GM21381 (cell line): ENCODE results near the gene SHH.

Experiments
- ATAC-seq: cut with Tn5 transposase; IDR thresholded peaks from one replicate; pipeline ENCODE4 v1.9.1; 2021; ENCODE audit warnings: mild to moderate bottlenecking, moderate library complexity; ENCODE audit not compliant: unreplicated experiment

Gene SHH

GRCh38 chr7:155766966-155767916 lies 45.0 kb downstream of the SHH start:
- ATAC-seq: no peak

GRCh38 chr7:155766386-155766785 lies 45.9 kb downstream of the SHH start:
- ATAC-seq: no peak

- no peak for ATAC-seq
Observed at GRCh38 chr7:155765458-155765857, 46.8 kb downstream of the SHH start.

DNA sequence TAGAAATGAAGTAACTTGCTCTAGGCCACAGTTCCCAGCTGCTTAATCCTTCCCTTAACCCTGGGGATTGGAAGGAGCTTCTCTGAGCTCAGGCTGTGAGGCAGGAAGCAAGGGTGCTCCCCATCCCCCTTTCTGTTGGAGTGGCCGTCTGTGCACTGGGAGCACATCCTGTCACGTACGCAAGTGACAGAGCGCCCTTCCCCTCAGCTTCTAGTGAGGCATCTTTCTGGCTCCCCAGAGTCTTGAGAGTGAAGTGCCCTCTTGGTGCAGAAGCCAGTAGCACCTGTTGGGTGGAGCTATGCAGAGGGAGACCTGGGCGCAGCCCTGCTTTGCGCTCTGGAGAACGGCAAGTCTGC lies 47.8 kb downstream of the SHH start:
- ATAC-seq: peak; percentile 39

DNA sequence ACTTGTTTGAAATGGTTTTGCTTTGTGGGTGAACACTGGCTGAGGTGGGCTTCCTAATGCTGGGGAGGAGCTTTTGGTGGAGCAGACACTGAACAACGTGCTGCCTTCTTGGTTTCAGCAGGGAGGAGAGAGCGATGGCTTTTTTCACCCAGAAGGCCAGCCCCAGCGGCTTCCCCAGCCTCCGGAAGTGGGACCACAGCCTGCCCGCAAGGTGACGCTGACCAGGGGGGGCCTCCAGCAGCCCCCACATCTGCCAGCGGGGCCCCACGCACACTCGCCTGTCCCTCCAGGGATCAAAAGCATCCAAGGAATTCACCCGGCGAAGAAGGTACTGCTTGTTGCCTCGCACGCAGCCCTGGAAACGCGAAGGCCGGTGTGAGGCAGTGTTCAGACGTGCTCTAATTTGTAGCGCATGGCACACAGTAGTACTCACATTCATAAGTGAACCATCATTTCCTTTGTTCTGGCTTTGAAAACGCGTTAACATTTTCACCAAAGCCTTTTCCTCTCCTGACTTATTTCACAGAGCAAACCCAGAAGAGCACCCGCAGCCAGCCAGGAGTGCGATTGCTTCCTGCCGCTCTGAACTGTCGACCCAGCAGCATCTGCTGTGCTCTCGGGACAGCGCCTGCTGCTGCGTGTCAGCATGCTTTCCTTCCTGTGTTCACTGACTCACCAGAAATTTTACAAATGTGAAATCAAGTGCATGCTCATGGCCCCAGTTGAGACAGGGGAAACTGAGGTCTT lies 48.4 kb downstream of the SHH start:
- peak; percentile 65 for ATAC-seq

GRCh38 chr7:155763122-155763521 lies 49.1 kb downstream of the SHH start:
- no peak for ATAC-seq

DNA sequence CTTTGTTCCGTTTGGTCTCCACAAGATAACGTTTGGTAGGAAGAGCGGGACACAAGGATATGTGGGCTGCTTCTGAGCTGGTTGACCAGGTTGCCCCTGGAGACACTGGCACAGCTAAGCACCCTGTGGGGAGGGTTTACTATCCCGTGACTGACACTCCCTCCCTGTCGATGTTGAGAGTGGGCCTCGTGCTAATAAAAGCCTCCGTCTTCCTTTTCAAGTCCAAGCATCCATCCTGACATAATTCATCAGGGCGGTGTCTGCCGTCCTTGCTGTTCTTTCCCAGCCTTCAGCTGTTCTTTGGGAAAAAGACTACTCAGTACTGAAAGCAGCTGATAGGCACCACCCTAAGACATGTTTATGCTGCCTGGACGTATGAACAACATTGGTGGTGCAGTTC lies 49.6 kb downstream of the SHH start:
- ATAC-seq: no peak

GRCh38 chr7:155762036-155762435 lies 50.2 kb downstream of the SHH start:
- ATAC-seq: no peak

DNA sequence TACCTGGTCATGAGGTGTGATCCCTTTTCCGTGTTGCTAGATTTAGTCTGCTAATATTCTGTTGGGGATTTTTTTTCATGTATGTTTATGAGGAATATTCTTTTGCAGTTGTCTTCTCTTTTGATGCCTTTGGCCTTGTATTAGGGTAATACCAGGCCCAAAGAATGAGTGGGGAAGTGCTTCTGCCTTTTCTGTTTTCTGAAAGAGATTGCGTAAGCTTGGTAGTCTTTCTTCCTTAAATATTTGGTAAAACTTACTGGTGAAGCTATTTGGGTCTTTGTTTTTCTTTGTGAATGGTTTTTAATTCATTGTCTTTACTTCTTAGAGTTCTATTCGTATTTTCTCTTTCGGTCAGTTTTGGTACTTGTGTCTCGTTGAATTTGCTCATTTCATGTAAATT lies 51.1 kb downstream of the SHH start:
- no peak for ATAC-seq

DNA sequence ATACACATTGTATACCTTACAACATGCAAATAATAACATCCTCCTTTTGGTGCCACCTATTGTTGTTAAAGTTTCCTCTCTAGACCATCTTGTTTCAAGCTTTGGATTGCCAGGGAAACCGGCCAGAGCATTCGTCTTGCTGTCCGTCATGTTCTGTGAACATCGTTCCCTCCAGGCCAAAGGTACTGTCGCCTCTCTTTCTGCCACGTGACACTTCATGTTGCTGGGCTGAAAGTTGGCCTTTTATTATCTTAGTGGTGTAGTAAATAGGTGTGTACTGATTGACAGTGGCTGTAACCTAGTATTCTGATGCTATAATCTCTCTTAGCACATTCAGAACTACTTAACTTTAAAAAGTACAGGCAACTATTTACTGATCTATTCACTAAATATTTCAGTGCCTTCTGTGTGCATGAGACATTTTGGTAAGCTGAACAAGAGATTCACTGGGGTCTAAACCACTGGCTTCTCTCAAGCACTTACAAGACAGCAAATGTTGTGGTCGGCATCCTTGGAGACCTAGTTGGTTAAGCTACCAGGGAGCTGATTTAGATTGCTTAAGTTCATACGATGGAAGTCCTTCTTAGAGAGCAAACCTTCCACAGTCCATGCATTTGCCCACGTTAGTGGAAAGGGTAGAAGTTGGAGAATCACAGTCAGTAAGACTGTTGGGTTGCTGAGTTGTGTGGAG lies 52.4 kb downstream of the SHH start:
- no peak for ATAC-seq

- ATAC-seq: no peak
Observed at GRCh38 chr7:155758348-155758747, 53.9 kb downstream of the SHH start.

- no peak for ATAC-seq
Observed at GRCh38 chr7:155756322-155756721, 55.9 kb downstream of the SHH start.

- no peak for ATAC-seq
Observed at GRCh38 chr7:155755026-155755425, 57.2 kb downstream of the SHH start.

DNA sequence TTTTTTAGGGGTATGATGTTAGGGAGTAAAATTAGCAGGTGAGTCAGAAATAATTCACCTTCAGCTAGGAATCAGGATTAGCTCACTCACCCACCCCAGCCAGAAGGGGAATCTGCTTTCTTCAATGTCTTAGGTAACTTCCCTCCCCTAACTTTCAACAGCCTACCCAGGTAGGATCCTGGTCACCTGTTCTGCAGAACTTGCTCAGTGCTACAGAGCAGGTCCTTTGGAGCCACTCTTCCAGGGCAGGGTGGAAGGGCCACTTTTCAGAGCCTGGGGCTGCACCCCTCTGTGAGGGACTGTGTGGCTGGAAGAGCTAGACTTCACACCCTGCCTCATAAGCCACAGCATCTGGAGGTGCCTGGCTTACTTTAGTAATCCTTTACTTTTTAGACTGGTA lies 58.1 kb downstream of the SHH start:
- no peak for ATAC-seq

GRCh38 chr7:155753446-155753965 lies 58.8 kb downstream of the SHH start:
- ATAC-seq: no peak

DNA sequence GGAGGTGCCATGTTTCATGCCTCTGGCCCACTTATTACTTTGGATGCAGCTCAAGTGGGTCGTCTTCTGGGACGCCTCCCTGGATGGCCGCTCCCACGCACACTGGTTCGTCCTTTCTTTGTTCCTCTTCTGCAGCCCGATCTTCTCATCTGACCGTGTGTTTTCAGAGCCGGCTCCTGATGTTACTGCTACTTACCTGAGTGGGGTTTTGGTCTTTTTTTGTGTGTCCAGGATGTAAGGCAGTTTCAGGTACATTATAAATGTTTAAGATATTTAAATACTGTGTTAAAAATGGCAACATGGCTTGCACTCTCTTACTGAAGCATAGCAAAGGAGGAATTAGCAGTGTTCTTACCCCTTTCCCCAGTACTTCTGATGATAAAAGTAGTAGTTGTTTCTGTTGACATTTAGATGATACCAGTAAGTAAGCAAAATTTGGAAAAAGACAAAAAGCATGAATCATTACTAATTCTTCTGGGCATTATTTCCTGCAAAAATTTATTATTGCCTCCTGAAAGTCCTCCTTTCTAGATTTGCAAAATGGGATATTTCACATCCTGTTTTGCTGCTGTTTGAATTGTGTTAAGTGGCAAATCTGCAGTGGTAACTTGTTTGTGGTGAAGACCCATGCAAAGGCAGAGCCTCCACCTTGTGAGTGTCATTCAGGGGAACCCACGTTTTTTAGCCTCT lies 59.4 kb downstream of the SHH start:
- ATAC-seq: peak; percentile 59

DNA sequence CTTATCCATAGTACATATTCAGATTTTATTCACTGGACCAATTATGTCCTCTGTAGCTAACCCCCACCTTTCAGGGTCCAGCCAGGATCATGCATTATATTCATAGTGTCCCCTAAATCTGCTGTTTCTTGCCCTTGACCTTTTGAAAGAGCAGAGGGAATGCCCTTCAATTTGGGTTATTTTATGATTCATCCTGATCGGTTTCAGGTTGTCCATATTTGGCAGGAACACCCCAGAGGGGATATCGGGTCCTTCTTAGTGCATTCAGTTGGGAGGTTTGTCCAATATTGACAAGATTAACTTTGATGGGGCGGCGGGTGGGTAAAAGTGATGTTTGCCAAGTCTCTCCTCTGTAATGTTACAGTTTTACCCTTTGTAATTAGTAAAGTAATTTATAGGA lies 60.9 kb downstream of the SHH start:
- ATAC-seq: no peak

DNA sequence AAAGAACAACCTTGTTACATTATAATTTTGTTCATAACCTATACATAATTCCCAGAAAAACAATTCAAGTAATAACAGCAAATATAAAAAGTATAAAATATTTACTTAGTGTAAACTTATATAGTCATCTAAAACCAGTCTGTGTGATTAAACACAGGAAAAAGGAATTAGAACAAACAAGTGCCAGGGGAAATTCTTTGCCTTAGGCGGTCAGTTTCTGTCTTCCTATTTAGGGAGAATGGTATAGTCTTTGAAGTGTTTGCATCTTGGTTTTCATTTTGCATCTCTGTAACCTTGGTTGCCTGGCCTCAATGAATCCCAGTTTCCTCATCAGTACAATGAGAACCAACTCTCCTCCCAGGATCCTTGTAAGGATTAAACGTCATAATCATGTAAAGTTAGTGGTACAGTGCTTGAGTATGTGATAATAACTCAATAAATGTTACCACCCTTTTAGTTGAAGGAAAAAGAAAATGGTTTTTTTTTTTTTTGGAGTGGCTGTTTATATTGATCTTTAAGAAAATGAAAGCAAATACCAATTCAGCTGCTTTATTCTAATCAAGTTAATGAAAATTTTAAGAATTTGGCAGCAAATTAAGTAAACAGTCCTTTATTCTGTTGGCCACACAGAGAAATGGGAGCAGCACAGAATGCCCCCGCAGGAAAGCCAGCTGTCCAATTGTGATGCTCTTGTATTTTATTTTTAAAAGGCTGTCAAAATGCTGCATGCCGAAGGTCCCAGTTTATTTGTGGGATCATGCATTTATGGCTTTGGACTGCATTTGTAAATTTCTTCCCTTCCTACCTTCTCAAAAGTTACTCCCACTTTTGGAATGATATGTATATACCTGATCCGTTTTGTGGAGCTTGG lies 61.8 kb downstream of the SHH start:
- ATAC-seq: no peak
